ENCODE results near the gene HDAC9. TPM values are rescaled to one million over a fixed set of nuclear protein-coding genes. Genes with fewer than 3 reads are reported as not detected.

HDAC9 gene
- total and polyA plus RNA-seq, 2 of the 13 experiments (the other 11 are each of a cell fraction or from before 2014, with no cell fraction given) = 0.05 to 0.07 TPM

GRCh38 chr7:18873734-18874336, 378.3 kb downstream of the HDAC9 start:
- 50% methylated on average over 5 of the region's 5 CpGs for WGBS (ENCODE audit: low lambda C conversion rate)
- no peaks in the 10 kb centered on the region for H4K20me1 ChIP-seq (ENCODE audit: insufficient read depth, low read length)
- CTCF ChIA-PET (ENCODE audit: low intra/inter-chr PET ratio, low total read pairs) = no interaction called here
- H3K27me3 ChIP-seq (ENCODE audit: control insufficient read depth in 1 of 2, insufficient read depth in 2 of 2, low read length in 2 of 2) = no peaks in the 10 kb centered on the region
- no peak overlapping the region for H3K9ac ChIP-seq (ENCODE audit: insufficient read depth, low read depth, low read length)
- FAIRE-seq (no peak), ATAC-seq (no peak), DNase-seq (ENCODE audit: low spot score) (no peak)
- BruUV-seq (replicated peaks) = no TSS peak
- no peak overlapping the region for H3K4me3 ChIP-seq (replicated peaks in 1 of 3; ENCODE audit: insufficient read depth in 1 of 3, low read depth in 2 of 3, low read length in 3 of 3)
- POLR2A ChIA-PET = no interaction called here
- intact Hi-C loops (cut with micrococcal nuclease; ENCODE audit: unreplicated experiment) (no loop called here), in situ Hi-C loops (cut with HindIII; ENCODE audit: extremely low pct_ligation_motif_present, low pct_unique_long_range_greater_than_20kb) (no loop called here)
- peaks cover 85% of the 10 kb centered on the region for H3K9me3 ChIP-seq (ENCODE audit: low read length)
- no peaks in the 10 kb centered on the region for H3K79me2 ChIP-seq (ENCODE audit: insufficient read depth, low read length)
- H3K4me2 ChIP-seq (ENCODE audit: low read depth, low read length) = no peak overlapping the region
- no peak overlapping the region for H3K27ac ChIP-seq (ENCODE audit: extremely low read length, insufficient read depth, low read length)
- H3K36me3 ChIP-seq (replicated peaks in 1 of 2; ENCODE audit: control insufficient read depth in 1 of 2, insufficient read depth in 2 of 2, low read length in 2 of 2) = no peaks in the 10 kb centered on the region
- no peaks in the 10 kb centered on the region for H3K4me1 ChIP-seq (ENCODE audit: insufficient read depth, low read length)
- H2AFZ ChIP-seq (ENCODE audit: low read length) = no peak overlapping the region
- TF ChIP-seq PHF8 (CRISPR knock-in tag; IDR thresholded peaks at IDR 0.05) (no peak), SATB2 (CRISPR knock-in tag; IDR thresholded peaks at IDR 0.05) (no peak), EHMT2 (IDR thresholded peaks at IDR 0.05; ENCODE audit: borderline replicate concordance, low read depth, low read length) (no peak), KDM3A (CRISPR knock-in tag; IDR thresholded peaks at IDR 0.05; ENCODE audit: low read depth) (no peak), ZNF318 (CRISPR knock-in tag; IDR thresholded peaks at IDR 0.05) (no peak), NFKBIZ (CRISPR knock-in tag; IDR thresholded peaks at IDR 0.05) (no peak), ZNF737 (CRISPR knock-in tag; IDR thresholded peaks at IDR 0.05; ENCODE audit: borderline replicate concordance) (no peak), ZNF232 (CRISPR knock-in tag; IDR thresholded peaks at IDR 0.05; ENCODE audit: borderline replicate concordance) (no peak), ZKSCAN1 (IDR thresholded peaks at IDR 0.05; ENCODE audit: low read length) (no peak), HNRNPUL1 (IDR thresholded peaks at IDR 0.05; ENCODE audit: low read depth, low read length) (no peak), AGO2 (optimal IDR thresholded peaks at IDR 0.05; ENCODE audit: low read depth, low read length) (no peak), ZNF703 (CRISPR knock-in tag; IDR thresholded peaks at IDR 0.05; ENCODE audit: borderline replicate concordance) (no peak), ZBTB14 (CRISPR knock-in tag; IDR thresholded peaks at IDR 0.05) (no peak), RARA (CRISPR knock-in tag; IDR thresholded peaks at IDR 0.05) (no peak), HHEX (CRISPR knock-in tag; IDR thresholded peaks at IDR 0.05) (no peak), ATF7-NPFF (CRISPR knock-in tag; IDR thresholded peaks at IDR 0.05; ENCODE audit: low read depth) (no peak), ZNF251 (CRISPR knock-in tag; IDR thresholded peaks at IDR 0.05) (no peak), SP5 (CRISPR knock-in tag; IDR thresholded peaks at IDR 0.05; ENCODE audit: borderline replicate concordance, low read depth) (no peak)
